Measurements from ENCODE around the gene SLC39A10. TPM values are rescaled to one million over a fixed set of nuclear protein-coding genes. Genes with fewer than 3 reads are reported as not detected.

Gene SLC39A10
- total RNA-seq, 2 experiments from 2014 or later = 25.6 to 25.8 TPM

DNA sequence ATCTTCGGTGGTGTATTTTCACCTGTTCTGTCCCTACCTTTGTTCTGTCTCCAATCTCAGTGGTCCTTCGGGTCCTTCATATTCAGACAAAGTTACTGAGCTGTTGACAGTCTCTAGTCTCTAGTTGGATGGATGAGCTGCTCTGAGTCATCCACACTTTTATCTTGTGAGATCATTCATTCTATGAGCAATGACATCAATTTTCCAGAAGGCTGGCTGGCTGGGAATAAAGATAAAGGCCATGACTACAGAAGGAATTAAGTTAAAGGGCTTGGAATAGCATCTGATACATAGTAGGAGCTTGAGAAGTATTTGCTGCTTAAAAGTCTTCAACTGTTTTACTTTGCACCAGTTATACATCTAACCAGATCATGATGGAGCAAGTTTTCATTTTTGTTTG lies 43.1 kb upstream of the SLC39A10 start:
- H3K27me3 Mint-ChIP-seq = no peaks in the 10 kb centered on the region
- DNase-seq (no peak), ATAC-seq (no peak)
- H3K36me3 Mint-ChIP-seq (ENCODE audit: low read depth) = no peaks in the 10 kb centered on the region
- no peak overlapping the region for H3K4me3 Mint-ChIP-seq
- intact Hi-C loops (cut with micrococcal nuclease) = no loop called here
- H3K9me3 Mint-ChIP-seq = no peaks in the 10 kb centered on the region
- CTCF ChIA-PET = interaction anchor here (0.9 to 1.1 kb wide), 2 partner anchors 16 to 227 kb away, joined by 3 read pairs; no protein-coding TSS in a partner anchor
- peaks cover 9% of the 10 kb centered on the region for H3K4me1 Mint-ChIP-seq (ENCODE audit: low read depth)
- H3K27ac Mint-ChIP-seq = no peak overlapping the region
- TF ChIP-seq, protein P1, sequence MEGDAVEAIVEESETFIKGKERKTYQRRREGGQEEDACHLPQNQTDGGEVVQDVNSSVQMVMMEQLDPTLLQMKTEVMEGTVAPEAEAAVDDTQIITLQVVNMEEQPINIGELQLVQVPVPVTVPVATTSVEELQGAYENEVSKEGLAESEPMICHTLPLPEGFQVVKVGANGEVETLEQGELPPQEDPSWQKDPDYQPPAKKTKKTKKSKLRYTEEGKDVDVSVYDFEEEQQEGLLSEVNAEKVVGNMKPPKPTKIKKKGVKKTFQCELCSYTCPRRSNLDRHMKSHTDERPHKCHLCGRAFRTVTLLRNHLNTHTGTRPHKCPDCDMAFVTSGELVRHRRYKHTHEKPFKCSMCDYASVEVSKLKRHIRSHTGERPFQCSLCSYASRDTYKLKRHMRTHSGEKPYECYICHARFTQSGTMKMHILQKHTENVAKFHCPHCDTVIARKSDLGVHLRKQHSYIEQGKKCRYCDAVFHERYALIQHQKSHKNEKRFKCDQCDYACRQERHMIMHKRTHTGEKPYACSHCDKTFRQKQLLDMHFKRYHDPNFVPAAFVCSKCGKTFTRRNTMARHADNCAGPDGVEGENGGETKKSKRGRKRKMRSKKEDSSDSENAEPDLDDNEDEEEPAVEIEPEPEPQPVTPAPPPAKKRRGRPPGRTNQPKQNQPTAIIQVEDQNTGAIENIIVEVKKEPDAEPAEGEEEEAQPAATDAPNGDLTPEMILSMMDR (IDR thresholded peaks at IDR 0.05) = no peak
- POLR2A ChIA-PET = no interaction called here

- ChIA-PET CTCF (interaction anchor here (1.6 kb wide), 1 partner anchor 11 kb away, joined by 3 read pairs; no protein-coding TSS in a partner anchor), POLR2A (no interaction called here)
- intact Hi-C loops (cut with micrococcal nuclease) = no loop called here
- no peaks in the 10 kb centered on the region for H3K36me3 Mint-ChIP-seq (ENCODE audit: low read depth)
- peaks cover 2% of the 10 kb centered on the region for H3K4me1 Mint-ChIP-seq (ENCODE audit: low read depth)
- H3K27ac Mint-ChIP-seq = no peak overlapping the region
- H3K4me3 Mint-ChIP-seq = no peak overlapping the region
- DNase-seq (no peak), ATAC-seq (no peak)
- no peaks in the 10 kb centered on the region for H3K9me3 Mint-ChIP-seq
- TF ChIP-seq, protein P1 (IDR thresholded peaks at IDR 0.05) = no peak
- H3K27me3 Mint-ChIP-seq = no peaks in the 10 kb centered on the region
Observed at GRCh38 chr2:195619590-195619989, 37.4 kb upstream of the SLC39A10 start.

DNA sequence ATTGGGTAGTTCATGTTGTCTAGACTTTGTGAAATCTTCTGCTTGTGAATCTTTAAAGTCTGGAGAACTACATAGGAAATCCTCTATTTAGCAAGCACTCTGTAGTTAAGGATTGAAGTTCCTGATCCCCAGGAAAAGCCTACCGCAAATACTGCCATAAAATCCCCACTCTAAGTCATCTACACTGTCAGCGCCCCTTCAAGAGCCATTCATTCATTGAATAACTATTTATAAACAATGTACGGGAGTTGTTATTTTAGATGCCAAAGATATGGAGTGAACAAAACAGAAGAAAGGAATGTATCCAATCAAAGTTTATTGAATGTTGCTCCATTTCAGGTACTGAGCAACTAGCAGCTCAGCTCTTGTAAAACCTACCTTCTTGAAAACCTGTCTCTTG lies 36.5 kb upstream of the SLC39A10 start:
- POLR2A ChIA-PET = no interaction called here
- no peaks in the 10 kb centered on the region for H3K36me3 Mint-ChIP-seq (ENCODE audit: low read depth)
- ATAC-seq = no peak
- H3K4me1 Mint-ChIP-seq (ENCODE audit: low read depth) = peaks cover 2% of the 10 kb centered on the region
- DNase-seq = no peak
- H3K27me3 Mint-ChIP-seq = no peaks in the 10 kb centered on the region
- H3K27ac Mint-ChIP-seq = no peak overlapping the region
- TF ChIP-seq, protein P1 (IDR thresholded peaks at IDR 0.05) = no peak
- H3K9me3 Mint-ChIP-seq = no peaks in the 10 kb centered on the region
- intact Hi-C loops (cut with micrococcal nuclease) = no loop called here
- H3K4me3 Mint-ChIP-seq = no peak overlapping the region
- CTCF ChIA-PET = no interaction called here

DNA sequence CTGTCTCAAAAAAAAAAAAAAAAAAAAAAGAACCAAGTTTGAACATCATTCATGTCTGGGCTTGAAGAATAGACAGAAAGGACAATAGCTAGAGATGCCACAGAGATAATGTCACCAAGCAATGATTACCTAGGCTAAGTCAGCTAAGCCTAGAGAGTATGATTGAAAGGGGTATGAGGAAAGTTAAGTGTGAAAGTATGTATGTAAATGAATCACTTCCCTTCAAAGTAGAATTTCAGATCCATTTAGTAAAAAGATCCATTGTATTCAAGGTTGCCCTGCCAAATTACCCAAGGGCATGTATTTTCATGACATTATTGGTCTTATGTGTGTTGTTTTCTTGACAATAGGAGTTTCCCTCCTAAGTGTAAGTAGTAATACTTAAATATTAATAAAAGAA lies 34.1 kb upstream of the SLC39A10 start:
- Mint-ChIP-seq H3K27ac (no peak overlapping the region), H3K4me3 (no peak overlapping the region), H3K4me1 (ENCODE audit: low read depth) (peaks cover 6% of the 10 kb centered on the region), H3K27me3 (no peaks in the 10 kb centered on the region), H3K36me3 (ENCODE audit: low read depth) (no peaks in the 10 kb centered on the region), H3K9me3 (no peaks in the 10 kb centered on the region)
- ChIA-PET POLR2A (no interaction called here), CTCF (interaction anchor here (0.6 to 1.5 kb wide), 2 partner anchors 15 to 30 kb away, joined by 3 to 4 read pairs; no protein-coding TSS in a partner anchor)
- DNase-seq = no peak
- ATAC-seq = no peak
- intact Hi-C loops (cut with micrococcal nuclease) = no loop called here
- TF ChIP-seq, protein P1 (IDR thresholded peaks at IDR 0.05) = no peak

GRCh38 chr2:195626507-195626906 lies 30.5 kb upstream of the SLC39A10 start:
- intact Hi-C loops (cut with micrococcal nuclease) = no loop called here
- Mint-ChIP-seq H3K27ac (no peak overlapping the region), H3K9me3 (no peaks in the 10 kb centered on the region), H3K4me3 (no peak overlapping the region), H3K27me3 (no peaks in the 10 kb centered on the region), H3K4me1 (ENCODE audit: low read depth) (peaks cover 6% of the 10 kb centered on the region), H3K36me3 (ENCODE audit: low read depth) (no peaks in the 10 kb centered on the region)
- ChIA-PET POLR2A (no interaction called here), CTCF (interaction anchor here (0.9 kb wide), 1 partner anchor 128 kb away, joined by 3 read pairs; no protein-coding TSS in a partner anchor)
- ATAC-seq (no peak), DNase-seq (no peak)
- TF ChIP-seq, protein P1 (IDR thresholded peaks at IDR 0.05) = no peak
